Osteocyte (in vitro differentiated cells): ENCODE results near the gene SCGB1A1. TPM values are rescaled to one million over a fixed set of nuclear protein-coding genes. Genes with fewer than 3 reads are reported as not detected.

ENCODE experiments used
- DNase-seq: peaks from one replicate; pipeline ENCODE4 v3.0.0; 2021; ENCODE audit warnings: mixed read lengths; ENCODE audit not compliant: unreplicated experiment; ENCODE audit errors: extremely low spot score
- H3K27ac Mint-ChIP-seq: one replicate; pipeline ENCODE4 v1.8.0; 2021; ENCODE audit warnings: mild to moderate bottlenecking, mixed read lengths; ENCODE audit not compliant: unreplicated experiment
- H3K27me3 Mint-ChIP-seq: one replicate; pipeline ENCODE4 v1.8.0; 2021; ENCODE audit warnings: mixed read lengths; ENCODE audit not compliant: unreplicated experiment
- H3K36me3 Mint-ChIP-seq: one replicate; pipeline ENCODE4 v1.8.0; 2021; ENCODE audit warnings: mixed read lengths; ENCODE audit not compliant: unreplicated experiment
- H3K4me1 Mint-ChIP-seq: one replicate; pipeline ENCODE4 v1.8.0; 2021; ENCODE audit warnings: mixed read lengths; ENCODE audit not compliant: unreplicated experiment
- H3K4me3 Mint-ChIP-seq: one replicate; pipeline ENCODE4 v1.8.0; 2021; ENCODE audit warnings: mild to moderate bottlenecking, moderate library complexity, mixed read lengths; ENCODE audit not compliant: unreplicated experiment
- H3K9me3 Mint-ChIP-seq: one replicate; pipeline ENCODE4 v1.8.0; 2021; ENCODE audit warnings: mixed read lengths; ENCODE audit not compliant: unreplicated experiment
- total RNA-seq: library from RNA; stranded (reverse); gene quantifications from 2 replicates; pipeline ENCODE4 v1.2.1, GENCODE V29; 2021
- TF ChIP-seq, protein P1 (sequence below): fragments of 200-600 bp; sonication (generic); IDR thresholded peaks from 2 replicates; pipeline ENCODE4 v1.5.0; 2021; ENCODE audit warnings: antibody characterized with exemption, mild to moderate bottlenecking, moderate library complexity

Gene SCGB1A1
- total RNA-seq, 1 donor from 2014 or later = not detected

DNA sequence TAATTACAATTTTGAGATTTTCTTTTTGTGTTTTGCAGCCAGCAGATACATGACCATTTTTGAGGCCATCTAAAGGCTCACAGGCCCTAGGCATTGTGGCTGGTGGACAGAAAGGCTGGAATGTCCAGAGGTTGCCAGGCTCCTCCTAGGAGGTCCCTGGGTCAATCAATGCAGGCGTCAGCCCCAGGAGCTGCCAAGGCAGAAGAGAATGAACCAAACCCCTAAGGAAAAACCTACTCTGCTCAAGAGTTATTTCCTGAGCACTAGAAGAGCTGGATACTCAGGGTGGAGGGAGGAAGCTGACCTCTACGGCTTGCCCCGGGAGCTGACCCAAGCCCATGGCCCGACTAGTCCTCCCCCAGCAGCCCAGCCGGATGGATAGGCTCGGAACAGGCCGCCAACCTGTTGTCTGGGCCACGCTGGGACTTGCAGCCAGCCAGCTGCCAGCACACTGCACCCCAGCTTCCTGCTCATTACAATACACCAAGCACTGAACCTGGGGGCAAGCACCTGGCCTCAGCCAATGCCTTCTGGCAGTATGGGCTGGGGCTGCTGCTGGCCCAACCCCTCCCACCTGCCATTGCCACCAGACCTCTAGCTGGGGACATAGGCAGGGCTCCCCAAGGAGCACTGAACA lies 5.7 kb upstream of the SCGB1A1 start:
- TF ChIP-seq, protein P1, sequence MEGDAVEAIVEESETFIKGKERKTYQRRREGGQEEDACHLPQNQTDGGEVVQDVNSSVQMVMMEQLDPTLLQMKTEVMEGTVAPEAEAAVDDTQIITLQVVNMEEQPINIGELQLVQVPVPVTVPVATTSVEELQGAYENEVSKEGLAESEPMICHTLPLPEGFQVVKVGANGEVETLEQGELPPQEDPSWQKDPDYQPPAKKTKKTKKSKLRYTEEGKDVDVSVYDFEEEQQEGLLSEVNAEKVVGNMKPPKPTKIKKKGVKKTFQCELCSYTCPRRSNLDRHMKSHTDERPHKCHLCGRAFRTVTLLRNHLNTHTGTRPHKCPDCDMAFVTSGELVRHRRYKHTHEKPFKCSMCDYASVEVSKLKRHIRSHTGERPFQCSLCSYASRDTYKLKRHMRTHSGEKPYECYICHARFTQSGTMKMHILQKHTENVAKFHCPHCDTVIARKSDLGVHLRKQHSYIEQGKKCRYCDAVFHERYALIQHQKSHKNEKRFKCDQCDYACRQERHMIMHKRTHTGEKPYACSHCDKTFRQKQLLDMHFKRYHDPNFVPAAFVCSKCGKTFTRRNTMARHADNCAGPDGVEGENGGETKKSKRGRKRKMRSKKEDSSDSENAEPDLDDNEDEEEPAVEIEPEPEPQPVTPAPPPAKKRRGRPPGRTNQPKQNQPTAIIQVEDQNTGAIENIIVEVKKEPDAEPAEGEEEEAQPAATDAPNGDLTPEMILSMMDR = no peak
- no peaks in the 10 kb centered on the region for H3K27me3 Mint-ChIP-seq
- no peaks in the 10 kb centered on the region for H3K36me3 Mint-ChIP-seq
- no peak overlapping the region for H3K4me3 Mint-ChIP-seq
- H3K27ac Mint-ChIP-seq = no peak overlapping the region
- H3K9me3 Mint-ChIP-seq = no peaks in the 10 kb centered on the region
- peaks cover 2% of the 10 kb centered on the region for H3K4me1 Mint-ChIP-seq
- DNase-seq = no peak

DNA sequence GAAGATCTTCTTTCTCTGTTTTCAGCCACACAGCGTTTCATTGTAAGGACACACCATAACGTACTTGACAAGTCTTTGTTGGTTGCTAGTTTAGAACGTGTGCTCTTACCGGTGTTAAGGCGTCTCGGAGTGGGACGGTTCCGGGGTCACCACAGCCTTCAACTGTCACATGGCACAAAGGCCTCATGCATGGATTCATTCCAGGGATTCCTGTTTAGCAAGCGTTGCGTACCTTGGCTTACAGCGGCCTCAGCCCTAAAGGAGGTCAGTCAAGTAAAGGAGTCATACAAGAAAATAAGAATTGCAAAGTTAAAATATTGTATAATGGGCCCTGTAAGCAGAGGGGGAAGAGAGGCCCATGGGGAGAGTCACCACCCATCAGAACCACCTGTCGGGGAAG lies 2.2 kb upstream of the SCGB1A1 start:
- TF ChIP-seq, protein P1 = no peak
- no peak overlapping the region for H3K4me3 Mint-ChIP-seq
- H3K27ac Mint-ChIP-seq = no peak overlapping the region
- no peaks in the 10 kb centered on the region for H3K36me3 Mint-ChIP-seq
- peaks cover 2% of the 10 kb centered on the region for H3K27me3 Mint-ChIP-seq
- H3K4me1 Mint-ChIP-seq = peaks cover 2% of the 10 kb centered on the region
- no peak for DNase-seq
- no peaks in the 10 kb centered on the region for H3K9me3 Mint-ChIP-seq

DNA sequence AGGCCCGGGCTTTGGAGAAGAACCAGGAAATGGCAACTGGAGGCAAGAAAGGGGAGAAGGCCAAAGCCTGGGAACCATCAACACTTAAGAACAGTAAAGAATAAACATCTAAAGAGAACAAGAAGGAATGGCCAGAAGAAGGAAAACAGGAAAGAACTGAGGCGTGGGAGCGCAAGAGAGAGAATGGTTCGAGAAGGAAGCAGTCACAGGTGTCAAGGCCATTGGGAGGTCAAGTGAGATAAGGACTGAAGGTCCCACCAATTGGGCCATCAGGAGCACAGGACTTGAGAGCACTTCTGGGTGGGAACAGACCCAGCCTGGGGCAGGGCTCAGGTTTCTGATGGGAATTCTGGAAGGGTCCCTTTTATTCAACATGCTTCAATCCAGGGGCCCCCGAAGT lies 697 bp upstream of the SCGB1A1 start:
- no peak overlapping the region for H3K4me3 Mint-ChIP-seq
- peaks cover 4% of the 10 kb centered on the region for H3K4me1 Mint-ChIP-seq
- TF ChIP-seq, protein P1 = no peak
- H3K36me3 Mint-ChIP-seq = no peaks in the 10 kb centered on the region
- no peak for DNase-seq
- H3K27me3 Mint-ChIP-seq = peaks cover 2% of the 10 kb centered on the region
- no peaks in the 10 kb centered on the region for H3K9me3 Mint-ChIP-seq
- no peak overlapping the region for H3K27ac Mint-ChIP-seq

DNA sequence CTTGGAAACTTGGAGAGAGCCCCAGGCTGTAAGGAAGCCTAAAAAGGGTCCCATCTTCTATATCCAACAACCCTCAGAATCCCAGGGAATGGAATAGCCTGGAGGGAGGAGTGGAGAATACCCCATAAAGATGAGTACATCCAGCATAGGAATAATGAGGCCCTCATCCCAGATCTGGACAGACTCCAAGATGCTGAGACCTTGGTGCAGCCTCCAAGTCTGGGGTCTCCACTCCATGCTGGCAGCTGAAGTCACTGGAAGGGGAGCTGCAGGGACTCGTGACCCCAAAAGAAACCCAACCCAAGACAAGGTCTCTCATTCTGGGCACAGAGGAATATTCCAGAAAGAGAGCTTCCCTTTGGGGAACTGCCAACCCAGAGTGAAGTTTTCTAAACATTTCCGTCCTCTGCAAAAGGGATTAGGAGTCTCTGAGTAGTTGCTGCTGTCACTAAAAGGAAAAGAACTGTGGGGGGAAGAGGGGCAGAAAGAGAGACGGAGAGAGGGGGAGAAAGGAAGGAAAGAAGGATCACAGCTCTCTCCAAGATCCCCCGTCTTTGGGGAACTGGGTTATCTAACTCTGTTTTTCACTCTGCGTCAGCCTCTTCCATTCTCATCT lies 589 bp downstream of the SCGB1A1 start:
- peaks cover 2% of the 10 kb centered on the region for H3K27me3 Mint-ChIP-seq
- DNase-seq = no peak
- no peaks in the 10 kb centered on the region for H3K9me3 Mint-ChIP-seq
- TF ChIP-seq, protein P1 = no peak
- H3K27ac Mint-ChIP-seq = no peak overlapping the region
- no peak overlapping the region for H3K4me3 Mint-ChIP-seq
- H3K36me3 Mint-ChIP-seq = no peaks in the 10 kb centered on the region
- H3K4me1 Mint-ChIP-seq = peaks cover 10% of the 10 kb centered on the region

DNA sequence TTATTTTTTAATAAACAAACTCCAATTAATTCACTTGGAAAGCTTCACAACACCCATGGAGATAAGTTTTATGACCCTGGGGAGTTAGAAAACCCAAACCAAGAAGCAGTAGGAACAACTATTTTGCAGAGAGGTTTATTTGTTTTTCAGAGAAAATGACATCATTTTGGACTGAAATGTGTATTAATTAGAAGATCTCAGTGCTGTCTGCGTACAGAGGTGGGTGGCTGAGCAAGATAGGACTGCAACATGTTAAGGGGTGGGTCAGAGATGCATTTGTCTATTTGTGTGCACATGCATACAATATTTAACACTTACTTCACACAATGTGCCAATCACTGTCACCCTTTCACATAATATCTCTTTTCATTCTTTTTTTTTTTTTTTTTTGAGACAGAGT lies 1.1 kb downstream of the SCGB1A1 start:
- Mint-ChIP-seq H3K27me3 (peaks cover 2% of the 10 kb centered on the region), H3K9me3 (no peaks in the 10 kb centered on the region), H3K4me1 (peaks cover 15% of the 10 kb centered on the region), H3K4me3 (no peak overlapping the region), H3K27ac (no peak overlapping the region), H3K36me3 (no peaks in the 10 kb centered on the region)
- DNase-seq = no peak
- TF ChIP-seq, protein P1 = no peak
